ENCODE measurements around the gene ZNF8.
A peak's percentile ranks its signal among the peaks of the same experiment; 100 is the strongest.
"Not testable (repeated sequence)": the region's sequence is repeated elsewhere in the genome, so short reads cannot be mapped to it uniquely, and the experiment has no call there.

Gene ZNF8

GRCh38 chr19:58346961-58347929 lies 68.5 kb downstream of the ZNF8 start:
- no peak for TF ChIP-seq CTCF (IDR thresholded peaks at IDR 0.05; ENCODE audit: low read depth, low read length)
- peak; percentile 85 for DNase-seq
- peak overlapping the region; percentile 78 for H3K4me3 ChIP-seq (ENCODE audit: low read depth, low read length)
- H3K27me3 ChIP-seq, result no peaks in the 10 kb centered on the region
- H3K9me3 ChIP-seq, result no peaks in the 10 kb centered on the region
- peaks cover 2% of the 10 kb centered on the region; the same call in 1 of the 2 replicates for H3K36me3 ChIP-seq
- no peaks in the 10 kb centered on the region for H3K4me1 ChIP-seq

- peak overlapping the region; percentile 78 for H3K4me3 ChIP-seq (ENCODE audit: low read depth, low read length)
- not testable (repeated sequence) for DNase-seq, H3K36me3 ChIP-seq
Measured at GRCh38 chr19:58348080-58348479, 69.3 kb downstream of the ZNF8 start.

GRCh38 chr19:58349590-58349989 lies 70.8 kb downstream of the ZNF8 start:
- peaks cover 2% of the 10 kb centered on the region; the same call in 1 of the 2 replicates for H3K36me3 ChIP-seq
- no peaks in the 10 kb centered on the region for H3K4me1 ChIP-seq
- no peak for DNase-seq
- H3K9me3 ChIP-seq, result no peaks in the 10 kb centered on the region
- no peaks in the 10 kb centered on the region for H3K27me3 ChIP-seq
- no peak overlapping the region for H3K4me3 ChIP-seq (ENCODE audit: low read depth, low read length)
- TF ChIP-seq CTCF (IDR thresholded peaks at IDR 0.05; ENCODE audit: low read depth, low read length), result no peak

More at GRCh38 chr19:58348080-58348479, 69.3 kb downstream of the ZNF8 start:
- not testable (repeated sequence) for H3K4me1 ChIP-seq, H3K9me3 ChIP-seq, H3K27me3 ChIP-seq

- Histone ChIP-seq H3K36me3 (peaks cover 2% of the 10 kb centered on the region; the same call in 1 of the 2 replicates), H3K9me3 (no peaks in the 10 kb centered on the region), H3K4me1 (no peaks in the 10 kb centered on the region), H3K27me3 (no peaks in the 10 kb centered on the region), H3K4me3 (ENCODE audit: low read depth, low read length) (no peak overlapping the region)
- TF ChIP-seq CTCF (IDR thresholded peaks at IDR 0.05; ENCODE audit: low read depth, low read length), result no peak
- DNase-seq, result no peak
Measured at GRCh38 chr19:58350001-58350861, 71.5 kb downstream of the ZNF8 start.

GRCh38 chr19:58350871-58351557 lies 72.3 kb downstream of the ZNF8 start:
- TF ChIP-seq CTCF (IDR thresholded peaks at IDR 0.05; ENCODE audit: low read depth, low read length), result no peak
- Histone ChIP-seq H3K27me3 (no peaks in the 10 kb centered on the region), H3K4me3 (ENCODE audit: low read depth, low read length) (no peak overlapping the region), H3K4me1 (no peaks in the 10 kb centered on the region), H3K9me3 (no peaks in the 10 kb centered on the region), H3K36me3 (peaks cover 2% of the 10 kb centered on the region; the same call in 1 of the 2 replicates)
- no peak for DNase-seq

GRCh38 chr19:58351558-58351878 lies 72.8 kb downstream of the ZNF8 start:
- no peak for TF ChIP-seq CTCF (IDR thresholded peaks at IDR 0.05; ENCODE audit: low read depth, low read length)
- peaks cover 2% of the 10 kb centered on the region; the same call in 1 of the 2 replicates for H3K36me3 ChIP-seq
- no peaks in the 10 kb centered on the region for H3K4me1 ChIP-seq
- no peak overlapping the region for H3K4me3 ChIP-seq (ENCODE audit: low read depth, low read length)
- no peaks in the 10 kb centered on the region for H3K9me3 ChIP-seq
- DNase-seq, result no peak
- H3K27me3 ChIP-seq, result no peaks in the 10 kb centered on the region
